ENCODE data around the gene PREX1.
"Not testable (repeated sequence)": the region's sequence is repeated elsewhere in the genome, so short reads cannot be mapped to it uniquely, and the experiment has no call there.

Gene PREX1

GRCh38 chr20:48770700-48771442 lies 56.9 kb downstream of the PREX1 start:
- DNase-seq: no peak

DNA sequence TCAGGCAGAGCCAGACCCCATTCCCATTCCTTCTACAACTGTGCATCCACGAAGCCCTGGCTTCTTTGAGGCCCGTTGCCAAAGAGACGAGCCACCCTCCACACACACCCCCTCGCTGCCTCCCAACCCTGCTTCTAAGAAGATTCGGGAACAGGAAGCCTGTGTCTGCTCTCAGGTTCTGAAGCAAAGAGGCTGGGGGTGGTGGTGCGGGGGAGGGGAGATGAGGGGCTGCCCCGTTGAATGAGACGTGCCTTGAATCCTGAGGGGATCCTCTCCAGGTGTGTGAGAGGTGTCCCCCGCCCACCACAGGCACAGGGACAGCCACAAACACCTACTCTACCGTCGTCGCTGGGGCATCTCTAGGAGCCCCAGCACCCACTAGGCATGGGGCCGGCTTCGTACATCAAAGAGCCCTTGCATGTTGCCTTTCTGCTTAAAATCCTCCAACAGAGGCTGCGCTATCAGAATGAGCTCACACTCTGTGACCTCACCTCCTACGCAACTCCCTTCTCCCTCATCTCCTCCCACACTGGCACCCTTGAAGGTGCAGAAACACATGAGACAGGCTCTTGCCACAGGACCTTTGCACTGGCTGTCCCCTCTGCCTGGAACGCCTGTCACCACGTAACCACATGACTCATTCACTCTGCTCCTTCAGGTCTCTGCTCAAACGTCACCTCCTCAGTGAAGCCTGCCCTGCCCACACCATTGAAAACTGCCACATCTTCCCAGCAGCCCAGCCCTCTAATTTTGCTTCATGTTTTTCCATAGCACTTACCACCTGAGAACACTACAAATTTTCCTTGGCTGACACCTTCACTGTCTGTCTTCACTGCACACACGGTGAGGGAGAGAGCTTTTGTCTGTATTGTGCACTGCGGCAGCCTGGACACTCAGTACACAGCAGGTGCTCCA lies 58.5 kb downstream of the PREX1 start:
- DNase-seq: no peak

DNA sequence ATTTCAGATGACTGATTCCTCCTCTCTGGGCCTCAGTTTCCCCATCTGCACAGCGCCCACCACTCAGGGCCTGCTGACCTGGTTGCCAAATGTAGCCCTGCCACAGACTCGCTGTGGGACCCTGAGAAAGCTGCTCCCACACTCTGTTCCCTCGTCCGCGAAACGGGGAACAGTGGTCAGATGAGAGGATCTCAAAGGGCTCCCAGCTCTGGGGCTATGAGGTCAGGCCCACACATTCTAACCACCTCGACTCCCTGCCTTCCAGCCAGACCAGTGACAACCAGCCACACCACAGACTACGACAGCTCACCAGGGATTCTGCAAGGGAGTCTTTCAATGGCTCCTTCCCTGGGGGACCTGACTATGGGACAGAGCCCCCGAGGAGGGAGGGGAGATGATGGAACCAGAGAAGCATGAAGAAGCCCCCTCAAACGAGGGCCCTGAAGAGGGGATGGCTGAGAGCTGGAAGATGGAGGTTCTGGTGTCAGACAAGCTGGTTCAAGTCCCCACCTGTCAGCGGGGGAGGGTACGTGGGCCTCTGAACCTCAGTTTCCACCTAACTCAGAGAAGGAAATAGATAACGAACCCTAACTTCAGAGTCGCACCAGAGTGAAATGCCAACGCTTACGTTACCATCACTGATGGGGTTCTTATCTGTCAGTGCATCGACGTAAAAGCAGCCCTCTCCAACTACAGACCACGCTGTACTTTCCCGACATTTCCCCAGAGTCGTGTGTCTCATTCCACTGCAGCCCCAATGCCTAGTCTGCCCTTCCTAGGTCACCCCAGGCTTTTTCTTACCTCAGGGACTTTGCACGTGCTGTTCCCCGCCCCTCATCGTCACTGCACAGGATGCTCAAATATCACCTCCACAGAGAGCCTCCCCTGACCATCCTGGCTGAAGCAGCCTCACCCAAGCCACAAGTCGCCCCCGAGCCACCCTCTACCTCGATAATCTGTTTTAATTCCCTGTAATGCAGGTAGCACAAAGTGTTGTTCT lies 60.5 kb downstream of the PREX1 start:
- DNase-seq: no peak

GRCh38 chr20:48766205-48766604 lies 61.6 kb downstream of the PREX1 start:
- no peak for DNase-seq

DNA sequence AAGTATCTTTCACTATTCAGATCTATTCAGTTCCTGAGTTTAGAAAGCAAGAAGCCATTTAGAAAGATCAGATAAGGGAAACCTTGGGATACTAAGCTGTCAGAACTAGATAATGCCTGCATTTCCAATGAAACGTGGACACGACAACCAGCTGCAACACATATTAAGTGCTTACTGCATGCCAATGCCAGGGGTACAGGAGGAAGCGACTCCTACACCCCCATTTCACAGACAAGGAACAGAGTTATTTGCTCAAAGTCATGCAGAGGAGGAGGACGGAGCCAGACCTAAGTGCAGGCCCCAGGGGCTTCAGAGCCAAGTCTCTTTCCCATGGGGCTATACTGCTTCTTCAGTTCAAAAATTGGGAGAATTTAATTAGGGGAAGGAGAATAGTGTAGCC lies 62.4 kb downstream of the PREX1 start:
- no peak for DNase-seq

DNA sequence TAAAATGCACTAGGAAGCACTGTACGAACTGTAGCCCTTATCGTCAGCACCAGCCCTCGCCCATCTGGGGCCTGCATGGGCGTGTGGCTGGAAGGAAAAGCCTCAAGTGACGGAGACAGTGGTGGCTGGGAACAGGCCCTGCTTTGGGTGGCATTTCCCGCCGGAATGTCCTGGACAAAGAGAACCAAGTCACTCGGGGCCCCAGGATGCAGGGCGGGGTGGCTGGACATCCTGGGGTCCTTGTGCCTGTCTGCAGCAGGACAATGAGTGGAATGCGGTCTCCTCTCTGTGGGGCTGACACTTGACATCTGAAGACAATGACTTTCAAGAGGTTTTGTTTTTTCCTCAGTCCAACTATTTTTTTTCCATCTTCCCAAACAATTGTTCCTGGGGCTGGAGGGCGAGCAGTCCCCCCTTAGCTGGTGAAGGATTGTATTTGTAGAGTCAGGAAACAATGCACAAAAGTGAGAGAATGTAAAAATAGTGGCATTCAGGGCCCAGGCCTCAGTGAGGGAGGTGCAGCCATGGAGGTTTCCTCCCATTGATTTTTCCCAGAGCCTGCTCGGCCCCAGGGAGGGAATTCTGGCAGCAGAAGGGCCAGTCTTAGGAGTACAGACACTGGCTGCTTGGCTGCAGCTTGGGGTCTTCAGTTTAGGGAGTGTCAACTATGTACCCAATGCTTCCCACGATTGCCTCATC lies 64.4 kb downstream of the PREX1 start:
- DNase-seq: no peak

DNA sequence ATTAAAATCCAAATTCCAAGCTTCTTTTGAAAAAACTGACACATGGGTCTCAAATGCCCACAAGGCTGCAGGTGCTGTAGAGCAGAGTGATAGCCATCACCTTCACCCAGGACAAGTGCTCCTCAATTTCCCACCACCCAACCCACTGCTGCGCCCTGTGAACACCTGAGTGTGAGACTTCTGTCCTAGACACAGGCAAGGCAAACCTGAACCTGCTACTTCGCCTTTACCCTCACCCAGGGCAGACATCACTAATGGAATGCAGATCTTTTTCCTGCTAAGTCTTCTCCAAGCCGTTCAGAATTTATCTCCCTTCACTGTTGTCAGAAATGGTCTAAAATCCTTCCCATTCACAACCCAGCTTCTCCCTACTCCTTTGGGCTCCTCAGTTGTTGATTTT lies 65.9 kb downstream of the PREX1 start:
- no peak for DNase-seq

GRCh38 chr20:48761023-48761785 lies 66.6 kb downstream of the PREX1 start:
- no peak for DNase-seq

- DNase-seq: no peak
Observed at GRCh38 chr20:48760403-48760983, 67.3 kb downstream of the PREX1 start.

GRCh38 chr20:48759631-48760245 lies 68.1 kb downstream of the PREX1 start:
- no peak for DNase-seq

GRCh38 chr20:48758206-48758820 lies 69.5 kb downstream of the PREX1 start:
- DNase-seq: no peak

DNA sequence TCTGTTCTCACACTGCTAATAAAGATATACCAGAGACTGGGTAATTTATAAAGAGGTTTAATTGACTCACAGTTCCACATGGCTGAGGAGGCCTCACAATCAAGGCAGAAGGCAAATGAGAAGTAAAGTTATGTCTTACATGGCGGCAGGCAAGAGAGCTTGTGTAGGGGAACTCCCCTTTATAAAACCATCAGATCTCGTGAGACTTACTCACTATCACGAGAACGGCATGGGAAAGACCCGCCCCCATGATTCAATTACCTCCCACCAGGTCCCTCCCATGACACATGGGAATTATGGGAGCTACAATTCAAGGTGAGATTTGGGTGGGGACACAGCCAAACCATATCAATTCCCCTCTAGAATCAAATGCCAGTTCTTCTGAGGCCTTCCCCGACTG lies 71.0 kb downstream of the PREX1 start:
- not testable (repeated sequence) for DNase-seq

DNA sequence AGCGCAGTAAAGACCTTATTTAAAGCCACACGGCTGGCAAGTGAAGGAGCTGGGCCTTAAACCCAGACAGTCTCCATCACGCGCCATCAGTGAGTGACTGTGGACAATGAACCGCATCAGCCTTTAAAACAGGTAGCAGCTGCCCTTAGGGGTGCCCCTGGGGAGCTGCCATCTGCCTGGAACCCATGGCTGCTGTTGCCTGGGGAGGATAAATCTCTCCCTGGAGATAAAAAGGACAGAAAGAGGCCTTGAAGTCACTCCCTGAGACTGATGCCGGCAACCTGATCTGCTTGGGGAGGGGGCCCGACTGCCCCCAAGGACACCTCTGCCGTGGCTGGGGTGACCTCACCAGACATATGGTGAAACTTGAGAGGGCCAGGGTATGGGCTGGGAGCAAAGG lies 73.5 kb downstream of the PREX1 start:
- no peak for DNase-seq

DNA sequence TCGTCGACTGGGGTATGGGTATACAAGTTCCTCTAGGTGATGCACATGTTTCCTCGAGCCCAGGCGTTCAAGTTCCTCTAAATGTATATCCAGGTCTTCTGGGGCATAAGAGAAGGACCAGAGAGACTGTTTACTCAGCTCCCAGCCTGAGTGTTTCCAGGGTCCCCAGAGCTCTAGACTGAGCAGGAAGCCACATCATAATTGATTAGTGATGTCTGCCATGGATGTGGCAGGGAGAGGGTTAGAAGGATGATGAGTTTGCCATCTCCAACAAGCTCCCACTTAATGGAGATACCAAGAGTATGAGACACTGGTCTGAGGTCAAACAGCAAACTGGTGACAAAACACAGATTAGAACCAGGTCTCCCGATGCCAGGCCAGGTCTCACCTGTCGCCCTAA lies 74.8 kb downstream of the PREX1 start:
- DNase-seq: no peak

DNA sequence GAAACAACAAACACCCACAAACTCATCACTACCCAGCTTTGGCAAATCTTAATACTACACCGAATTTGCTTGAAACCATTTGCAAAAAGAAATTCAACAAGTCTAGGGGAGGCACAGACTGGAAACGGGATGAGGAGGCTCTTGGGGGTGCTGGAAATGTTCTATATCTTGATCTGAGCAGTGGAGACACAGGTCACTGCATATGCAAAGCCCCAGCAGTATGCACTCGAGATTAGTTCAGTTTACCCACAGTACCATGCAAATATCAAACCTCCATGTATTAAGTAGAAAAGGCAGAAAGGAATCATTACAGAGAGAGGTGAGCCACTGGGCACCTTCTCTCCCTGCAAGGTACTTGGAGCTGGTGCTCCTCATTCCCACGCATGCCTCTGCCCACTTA lies 75.9 kb downstream of the PREX1 start:
- DNase-seq: no peak

GRCh38 chr20:48750941-48751635 lies 76.7 kb downstream of the PREX1 start:
- DNase-seq: no peak

GRCh38 chr20:48750376-48750775 lies 77.4 kb downstream of the PREX1 start:
- no peak for DNase-seq

GRCh38 chr20:48749437-48749836 lies 78.4 kb downstream of the PREX1 start:
- no peak for DNase-seq

- no peak for DNase-seq
Observed at GRCh38 chr20:48748556-48748955, 79.2 kb downstream of the PREX1 start.
